HG02885 (cell line): ENCODE results near the gene ZMYM5.
"Not testable (repeated sequence)": the region's sequence is repeated elsewhere in the genome, so short reads cannot be mapped to it uniquely, and the experiment has no call there.

Source experiments
- ATAC-seq: cut with Tn5 transposase; IDR thresholded peaks from one replicate; pipeline ENCODE4 v1.9.1; 2021; ENCODE audit warnings: mild to moderate bottlenecking; ENCODE audit not compliant: unreplicated experiment, poor library complexity

The ZMYM5 gene

GRCh38 chr13:19834704-19835103, 28.7 kb downstream of the ZMYM5 start:
- no peak for ATAC-seq

GRCh38 chr13:19822673-19823072, 40.8 kb downstream of the ZMYM5 start:
- ATAC-seq, result no peak

GRCh38 chr13:19818223-19818842, 45.1 kb downstream of the ZMYM5 start:
- no peak for ATAC-seq

DNA sequence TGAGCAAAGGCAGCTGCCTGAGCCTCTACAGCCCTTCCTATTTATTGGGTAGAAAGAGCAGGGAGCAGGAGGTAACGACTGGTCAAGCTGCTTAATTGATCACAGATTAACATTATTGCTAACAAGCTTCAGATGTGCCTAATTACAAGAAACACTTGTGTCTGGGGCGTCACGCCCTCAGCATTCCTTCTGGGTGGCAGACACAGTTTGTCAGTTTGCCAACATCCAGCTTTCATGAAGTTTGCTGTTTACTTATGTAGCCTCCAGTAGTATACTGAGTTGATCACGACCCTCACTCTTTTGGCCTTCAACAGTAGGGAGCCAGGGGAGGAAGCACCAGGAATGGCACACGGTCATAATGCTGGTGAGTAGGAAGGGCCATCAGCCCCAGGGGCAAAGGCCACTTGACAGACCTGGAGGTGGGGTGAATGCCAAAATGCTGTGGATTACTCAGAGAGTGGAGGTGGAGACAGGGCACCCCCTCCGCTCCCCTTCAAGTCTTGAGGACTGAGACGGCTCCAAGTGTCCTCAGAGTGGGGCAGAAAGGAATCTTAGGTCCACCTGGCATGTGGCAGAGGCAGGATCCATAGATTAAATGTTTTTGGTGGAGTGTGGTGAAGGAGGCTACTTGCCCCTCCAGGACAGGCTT, 45.8 kb downstream of the ZMYM5 start:
- no peak for ATAC-seq

GRCh38 chr13:19817106-19817505, 46.3 kb downstream of the ZMYM5 start:
- no peak for ATAC-seq

GRCh38 chr13:19815842-19816241, 47.6 kb downstream of the ZMYM5 start:
- not testable (repeated sequence) for ATAC-seq

GRCh38 chr13:19810996-19811881, 52.2 kb downstream of the ZMYM5 start:
- no peak for ATAC-seq

DNA sequence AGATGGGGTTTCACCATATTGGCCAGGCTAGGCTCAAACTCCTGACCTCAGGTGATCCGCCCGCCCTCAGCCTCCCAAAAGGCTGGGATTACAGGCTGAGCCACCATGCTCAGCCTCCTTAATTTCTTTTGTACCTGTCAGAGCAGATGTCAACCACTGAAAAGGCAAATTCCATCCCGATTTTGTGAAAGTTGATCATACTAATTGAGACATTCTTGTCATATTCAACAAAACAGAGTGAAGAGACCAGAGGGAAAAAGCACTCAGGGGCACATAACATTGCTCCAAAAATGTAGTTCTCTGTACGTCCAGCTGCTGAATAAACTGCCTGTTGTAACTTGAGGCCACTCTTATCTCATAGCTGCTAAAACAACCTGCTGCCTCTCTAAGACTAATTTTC, 53.3 kb downstream of the ZMYM5 start:
- no peak for ATAC-seq

DNA sequence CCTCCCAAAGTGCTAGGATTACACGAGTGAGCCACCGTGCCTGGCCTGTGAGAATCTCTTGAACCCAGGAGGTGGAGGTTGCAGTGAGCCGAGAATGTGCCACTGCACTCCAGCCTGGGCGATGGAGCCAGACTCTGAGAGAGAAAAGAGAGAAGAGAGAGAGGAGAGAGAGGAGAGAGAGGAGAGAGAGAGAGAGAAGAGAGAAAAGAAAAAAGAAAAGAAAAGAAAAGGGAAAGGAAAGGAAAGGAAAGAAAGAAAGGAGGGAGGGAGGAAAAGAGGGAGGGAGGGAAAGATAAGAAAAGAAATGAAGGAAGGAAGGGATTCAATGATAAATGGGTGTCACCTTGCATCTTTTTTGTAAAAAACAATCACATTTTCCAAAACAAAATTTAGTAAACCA, 57.7 kb downstream of the ZMYM5 start:
- no peak for ATAC-seq

GRCh38 chr13:19795956-19796355, 67.5 kb downstream of the ZMYM5 start:
- ATAC-seq, result no peak

DNA sequence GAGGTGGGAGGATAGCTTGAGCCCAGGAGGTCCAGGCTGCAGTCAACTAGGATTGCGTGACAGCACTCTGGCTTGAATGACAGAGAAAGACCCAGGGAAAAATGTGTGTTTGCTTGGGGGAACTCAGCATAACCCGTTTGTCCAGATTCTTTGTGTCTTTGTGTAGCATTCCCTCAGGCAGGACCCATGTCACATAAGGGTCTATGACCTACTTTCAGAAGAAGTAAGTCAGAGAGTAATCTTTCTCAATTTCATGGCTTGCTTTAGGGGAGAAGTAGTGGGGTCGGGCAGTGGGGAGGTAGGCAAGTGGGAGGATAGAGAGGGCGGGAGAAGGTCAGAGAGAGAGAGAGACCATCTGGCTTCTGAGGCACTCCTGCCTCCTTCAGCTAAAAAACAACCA, 68.8 kb downstream of the ZMYM5 start:
- no peak for ATAC-seq

GRCh38 chr13:19791953-19792537, 71.4 kb downstream of the ZMYM5 start:
- ATAC-seq, result no peak

DNA sequence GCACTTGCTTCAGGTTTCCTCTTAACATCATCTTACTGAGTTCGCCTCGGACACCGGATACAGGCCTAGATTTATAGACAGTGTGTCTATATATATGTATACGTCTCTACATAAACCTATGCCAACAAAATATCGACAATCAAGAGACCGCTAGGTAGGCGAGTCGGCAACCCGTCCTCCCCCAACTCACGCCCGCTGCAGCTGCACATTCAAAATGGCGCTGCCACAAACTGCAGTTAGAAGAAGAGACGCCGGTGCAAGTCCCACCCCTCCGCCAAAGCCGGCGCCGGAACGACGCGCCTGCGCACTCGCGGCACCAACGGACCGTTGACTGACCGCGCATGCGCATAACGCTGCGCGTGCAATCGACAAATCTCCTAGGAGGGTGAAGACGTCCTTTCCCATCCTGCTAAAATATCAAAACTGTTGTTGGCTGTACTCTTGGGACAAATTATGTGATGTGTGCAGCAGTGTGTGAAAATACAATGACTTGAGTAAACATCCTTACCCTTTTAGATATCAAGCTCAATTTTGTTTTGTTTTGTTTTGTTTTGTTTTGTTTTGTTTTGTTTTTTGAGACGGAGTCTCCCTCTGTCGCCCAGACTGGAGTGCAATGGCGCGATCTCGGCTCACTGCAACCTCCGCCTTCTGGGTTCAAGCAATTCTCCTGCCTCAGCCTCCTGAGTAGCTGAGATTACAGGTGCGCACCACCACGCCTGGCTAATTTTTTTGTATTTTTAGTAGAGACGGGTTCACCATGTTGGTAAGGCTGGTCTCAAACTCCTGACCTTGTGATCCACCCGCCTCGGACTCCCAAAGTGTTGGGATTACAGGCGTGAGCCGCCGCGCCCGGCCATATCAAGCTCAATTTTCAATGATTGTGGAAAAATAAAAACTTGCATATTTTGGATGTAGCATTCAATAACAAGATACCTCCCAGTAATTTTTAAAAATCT, 80.4 kb downstream of the ZMYM5 start, which contains the start of gene PSPC1:
PSPC1 (minus strand) TSS at position 219 of the 956 bp plus-strand sequence; CDS start at position 31, 188 bp downstream.
- ATAC-seq, result peak; percentile 90

- peak; percentile 43 for ATAC-seq
Measured at GRCh38 chr13:19782049-19782726, 81.3 kb downstream of the ZMYM5 start.

- ATAC-seq, result no peak
Measured at GRCh38 chr13:19781526-19781925, 81.9 kb downstream of the ZMYM5 start.

GRCh38 chr13:19780753-19781418, 82.6 kb downstream of the ZMYM5 start:
- not testable (repeated sequence) for ATAC-seq
